ENCODE measurements around the gene PAXX. TPM values are rescaled to one million over a fixed set of nuclear protein-coding genes. Genes with fewer than 3 reads are reported as not detected.
A peak's percentile ranks its signal among the peaks of the same experiment; 100 is the strongest.
"Not testable (repeated sequence)": the region's sequence is repeated elsewhere in the genome, so short reads cannot be mapped to it uniquely, and the experiment has no call there.

PAXX gene
- total RNA-seq, 1 donor: 23.6 TPM

GRCh38 chr9:137030006-137030405 is 37.8 kb downstream of the PAXX start:
- Histone ChIP-seq H3K4me1 (ENCODE audit: insufficient read depth, low read length) (peaks cover 76% of the 10 kb centered on the region), H3K9me3 (ENCODE audit: low read depth, low read length) (no peaks in the 10 kb centered on the region), H3K27me3 (ENCODE audit: insufficient read depth, low read length) (no peaks in the 10 kb centered on the region), H3K4me3 (ENCODE audit: low read length) (peak overlapping the region; percentile 43)

DNA sequence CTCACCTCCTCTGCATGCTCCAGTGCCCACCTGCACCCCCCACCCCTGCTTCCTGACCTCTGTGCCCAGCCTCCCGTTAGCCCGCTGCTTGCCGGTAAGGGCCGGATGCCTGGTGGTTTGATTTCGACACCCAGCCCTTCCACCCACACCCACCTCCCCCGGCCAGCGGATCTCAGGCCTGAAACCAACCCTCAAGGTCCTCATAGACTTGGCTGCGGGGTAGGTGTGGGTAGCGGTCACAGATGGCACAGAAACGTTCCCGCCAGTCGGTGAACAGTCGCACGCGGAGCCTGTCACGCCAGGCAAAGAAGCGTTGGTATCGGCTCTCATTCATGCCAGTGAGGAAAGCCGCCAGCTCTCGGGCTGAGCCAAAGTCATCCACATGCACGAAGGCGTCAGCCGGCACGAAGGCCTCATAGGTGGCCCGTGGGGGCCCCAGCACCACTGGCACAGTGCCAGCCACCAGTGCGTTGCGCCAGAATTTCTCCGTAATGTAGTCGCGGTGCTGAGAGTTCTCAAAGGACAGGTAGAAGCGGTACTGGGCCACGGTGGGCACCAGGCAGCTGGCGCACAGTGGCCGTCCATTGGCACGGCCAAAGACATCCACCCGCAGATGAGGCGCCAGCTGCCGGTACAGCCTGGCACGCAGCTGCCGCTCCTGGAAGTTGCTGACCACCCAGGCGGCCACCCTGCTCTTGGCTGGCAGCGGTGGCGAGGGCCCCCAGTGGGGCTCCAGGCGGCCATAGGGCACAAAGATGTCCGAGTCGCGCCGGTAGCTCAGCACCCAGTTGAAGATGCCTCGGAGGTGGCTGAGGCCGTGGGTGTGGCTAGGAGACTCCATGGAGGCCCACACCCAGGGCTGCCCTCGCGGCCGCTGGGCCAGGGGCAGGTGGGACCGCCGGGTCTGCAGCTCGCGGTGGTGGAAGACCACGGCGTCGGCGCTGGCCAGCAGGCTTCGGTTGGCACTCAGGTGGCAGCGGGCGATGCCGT is 38.6 kb downstream of the PAXX start:
- H3K9me3 ChIP-seq (ENCODE audit: low read depth, low read length): no peaks in the 10 kb centered on the region
- peaks cover 84% of the 10 kb centered on the region for H3K4me1 ChIP-seq (ENCODE audit: insufficient read depth, low read length)
- H3K27me3 ChIP-seq (ENCODE audit: insufficient read depth, low read length): no peaks in the 10 kb centered on the region
- peak overlapping the region; percentile 43 for H3K4me3 ChIP-seq (ENCODE audit: low read length)

DNA sequence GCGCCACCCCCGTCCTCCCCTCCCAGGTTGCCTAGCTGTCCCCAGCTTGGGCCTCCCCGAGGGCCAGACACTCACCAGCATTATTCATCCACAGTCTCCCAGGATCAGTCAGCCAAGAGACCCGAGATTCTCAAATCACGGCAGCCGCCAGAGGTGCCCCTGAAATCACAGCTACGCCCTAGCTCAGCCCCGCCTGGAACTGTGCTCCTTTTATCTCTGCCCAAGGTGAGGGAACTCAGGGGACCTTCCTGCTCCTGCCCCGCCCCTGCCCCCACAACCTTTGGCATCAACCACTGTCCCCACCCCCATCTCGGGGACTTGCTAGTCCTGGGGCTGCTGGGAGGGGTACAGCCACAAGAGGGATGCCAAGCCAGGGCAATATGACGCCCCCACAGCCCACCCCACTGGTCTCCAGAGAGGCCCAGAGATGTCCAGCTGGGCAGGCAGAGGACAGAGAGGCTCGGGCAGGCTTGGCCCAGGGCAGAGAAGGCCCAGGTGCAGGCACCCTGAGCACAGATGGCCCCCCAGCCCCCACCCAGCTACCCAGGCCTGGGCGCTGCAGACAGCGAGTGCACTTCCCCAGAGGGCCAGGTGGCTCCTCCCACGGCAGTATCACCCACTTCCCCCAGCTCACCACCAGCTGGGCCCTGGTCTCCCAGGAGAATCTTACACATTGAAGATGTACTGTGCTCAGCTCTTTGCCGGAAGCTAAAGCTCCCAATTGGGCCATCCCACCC is 39.9 kb downstream of the PAXX start, which contains the start of gene FUT7:
TSS of gene FUT7 (minus strand) at position 185 of the 737 bp plus-strand sequence. CDS start at position 88, 97 bp downstream.
- H3K4me3 ChIP-seq (ENCODE audit: low read length): peak within 1 kb of the TSS; percentile 43

GRCh38 chr9:137032858-137033257 is 40.6 kb downstream of the PAXX start:
- peaks cover 75% of the 10 kb centered on the region for H3K4me1 ChIP-seq (ENCODE audit: insufficient read depth, low read length)
- H3K4me3 ChIP-seq (ENCODE audit: low read length): peak overlapping the region; percentile 43
- H3K27me3 ChIP-seq (ENCODE audit: insufficient read depth, low read length): no peaks in the 10 kb centered on the region
- no peaks in the 10 kb centered on the region for H3K9me3 ChIP-seq (ENCODE audit: low read depth, low read length)

More for the DNA sequence above, 39.9 kb downstream of the PAXX start, which contains the start of gene FUT7:
- Histone ChIP-seq H3K4me1 (ENCODE audit: insufficient read depth, low read length) (peaks cover 81% of the 10 kb centered on the region), H3K27me3 (ENCODE audit: insufficient read depth, low read length) (no peaks in the 10 kb centered on the region), H3K9me3 (ENCODE audit: low read depth, low read length) (no peaks in the 10 kb centered on the region)

DNA sequence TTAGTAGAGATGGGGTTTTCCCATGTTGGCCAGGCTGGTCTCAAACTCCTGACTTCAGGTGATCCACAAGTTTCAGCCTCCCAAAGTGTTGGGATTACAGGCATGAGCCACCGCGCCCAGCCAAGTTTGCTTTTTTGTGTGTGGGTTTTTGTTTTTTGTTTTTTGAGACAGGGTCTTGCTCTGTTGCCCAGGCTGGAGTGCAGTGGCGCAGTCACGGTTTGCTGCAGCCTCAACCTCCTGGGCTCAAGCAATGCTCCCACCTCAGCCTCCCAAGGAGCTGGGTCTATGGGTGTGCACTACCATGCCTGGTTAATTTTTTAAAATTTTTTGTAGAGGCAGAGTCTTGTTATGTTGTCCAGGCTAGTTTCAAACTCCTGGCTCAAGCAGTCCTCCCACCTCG is 41.3 kb downstream of the PAXX start:
- H3K9me3 ChIP-seq (ENCODE audit: low read depth, low read length); H3K27me3 ChIP-seq (ENCODE audit: insufficient read depth, low read length): not testable (repeated sequence)
- H3K4me1 ChIP-seq (ENCODE audit: insufficient read depth, low read length): peaks cover 73% of the 10 kb centered on the region
- H3K4me3 ChIP-seq (ENCODE audit: low read length): peak overlapping the region; percentile 43

DNA sequence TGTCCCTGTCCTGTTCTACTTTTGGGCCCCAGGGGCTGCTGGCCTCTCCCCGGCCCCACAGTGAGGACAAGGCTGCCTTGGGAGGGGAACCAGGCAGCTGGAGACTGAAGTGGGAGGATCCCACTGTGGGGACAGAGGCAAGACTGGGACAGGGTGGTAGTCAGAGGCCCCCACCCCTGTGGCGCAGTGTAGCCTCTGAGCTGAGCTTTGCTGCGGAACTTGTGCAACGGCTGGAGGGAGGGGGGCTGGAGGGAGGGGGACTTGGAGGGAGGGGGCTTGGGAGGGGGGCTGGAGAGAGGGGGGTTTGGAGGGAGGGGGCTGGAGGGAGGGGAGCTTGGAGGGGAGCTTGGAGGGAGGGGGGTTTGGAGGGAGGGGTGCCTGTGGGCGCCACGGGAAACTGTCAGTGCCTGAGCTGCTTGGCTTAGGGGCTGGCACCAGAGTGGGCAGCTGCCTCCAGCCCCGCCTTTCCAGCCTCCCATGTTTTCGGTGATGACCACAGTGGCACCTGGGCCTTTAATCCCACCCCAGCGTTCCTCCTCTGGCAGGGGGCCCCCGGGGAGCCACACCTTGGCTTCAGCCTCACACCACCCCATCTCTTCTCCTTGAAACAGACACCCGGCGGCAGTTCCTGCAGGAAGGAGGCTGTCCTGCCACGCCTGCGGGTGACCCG is 42.0 kb downstream of the PAXX start:
- H3K4me3 ChIP-seq (ENCODE audit: low read length): peak overlapping the region; percentile 43
- H3K4me1 ChIP-seq (ENCODE audit: insufficient read depth, low read length): peaks cover 66% of the 10 kb centered on the region
- no peaks in the 10 kb centered on the region for H3K9me3 ChIP-seq (ENCODE audit: low read depth, low read length)
- H3K27me3 ChIP-seq (ENCODE audit: insufficient read depth, low read length): no peaks in the 10 kb centered on the region

GRCh38 chr9:137034709-137035506 is 42.7 kb downstream of the PAXX start:
- peaks cover 59% of the 10 kb centered on the region for H3K4me1 ChIP-seq (ENCODE audit: insufficient read depth, low read length)
- H3K9me3 ChIP-seq (ENCODE audit: low read depth, low read length): no peaks in the 10 kb centered on the region
- no peaks in the 10 kb centered on the region for H3K27me3 ChIP-seq (ENCODE audit: insufficient read depth, low read length)
- H3K4me3 ChIP-seq (ENCODE audit: low read length): peak overlapping the region; percentile 15

DNA sequence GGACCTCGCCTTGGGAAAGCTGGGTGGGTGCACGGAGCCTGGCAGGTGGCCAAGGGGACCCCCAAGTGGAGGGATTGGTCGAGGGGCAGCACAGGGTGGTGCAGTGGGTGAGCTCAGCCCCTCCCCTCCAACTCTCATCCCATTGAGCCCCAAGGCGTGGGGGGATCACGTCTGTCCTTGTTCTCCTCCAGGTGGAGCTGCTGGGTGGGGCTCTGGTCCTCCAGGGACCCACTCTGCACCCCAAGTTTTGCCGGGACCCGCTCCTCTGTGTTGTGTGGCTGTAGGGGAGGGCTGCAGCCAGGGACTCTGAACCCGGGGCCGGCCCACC is 43.2 kb downstream of the PAXX start:
- Histone ChIP-seq H3K4me3 (ENCODE audit: low read length) (no peak overlapping the region), H3K27me3 (ENCODE audit: insufficient read depth, low read length) (no peaks in the 10 kb centered on the region), H3K9me3 (ENCODE audit: low read depth, low read length) (no peaks in the 10 kb centered on the region), H3K4me1 (ENCODE audit: insufficient read depth, low read length) (peaks cover 53% of the 10 kb centered on the region)

- H3K4me3 ChIP-seq (ENCODE audit: low read length): no peak overlapping the region
- H3K9me3 ChIP-seq (ENCODE audit: low read depth, low read length): no peaks in the 10 kb centered on the region
- peaks cover 48% of the 10 kb centered on the region for H3K4me1 ChIP-seq (ENCODE audit: insufficient read depth, low read length)
- H3K27me3 ChIP-seq (ENCODE audit: insufficient read depth, low read length): no peaks in the 10 kb centered on the region
These were observed 43.7 kb downstream of the PAXX start for GRCh38 chr9:137035937-137036336.

- Histone ChIP-seq H3K4me1 (ENCODE audit: insufficient read depth, low read length) (peaks cover 37% of the 10 kb centered on the region), H3K4me3 (ENCODE audit: low read length) (no peak overlapping the region), H3K27me3 (ENCODE audit: insufficient read depth, low read length) (no peaks in the 10 kb centered on the region), H3K9me3 (ENCODE audit: low read depth, low read length) (no peaks in the 10 kb centered on the region)
These were observed 44.8 kb downstream of the PAXX start for GRCh38 chr9:137037035-137037434.

- Histone ChIP-seq H3K27me3 (ENCODE audit: insufficient read depth, low read length) (no peaks in the 10 kb centered on the region), H3K4me3 (ENCODE audit: low read length) (no peak overlapping the region), H3K4me1 (ENCODE audit: insufficient read depth, low read length) (peaks cover 33% of the 10 kb centered on the region), H3K9me3 (ENCODE audit: low read depth, low read length) (no peaks in the 10 kb centered on the region)
These were observed 45.3 kb downstream of the PAXX start for GRCh38 chr9:137037483-137037882.

DNA sequence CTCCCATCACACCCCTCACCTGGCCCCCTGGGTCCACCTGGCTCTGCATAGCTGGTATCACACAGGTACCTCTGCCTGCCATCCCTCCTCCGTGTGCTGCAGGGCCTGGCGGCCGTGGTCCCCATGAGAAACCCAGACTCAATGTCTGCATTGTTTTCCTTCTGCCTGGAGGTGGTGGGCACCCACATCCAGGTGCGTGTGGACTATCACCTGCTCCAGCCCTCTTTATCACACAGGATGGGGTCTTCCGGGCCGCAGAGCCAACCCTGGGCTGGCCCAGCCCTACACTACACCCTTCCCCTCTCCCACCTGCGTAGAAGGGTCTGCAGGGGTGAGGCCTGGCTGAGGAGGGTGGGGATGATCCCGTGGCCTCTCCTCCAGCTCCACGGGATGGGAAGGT is 46.7 kb downstream of the PAXX start:
- Histone ChIP-seq H3K4me3 (ENCODE audit: low read length) (no peak overlapping the region), H3K27me3 (ENCODE audit: insufficient read depth, low read length) (peaks cover 3% of the 10 kb centered on the region), H3K9me3 (ENCODE audit: low read depth, low read length) (no peaks in the 10 kb centered on the region), H3K4me1 (ENCODE audit: insufficient read depth, low read length) (peaks cover 23% of the 10 kb centered on the region)

GRCh38 chr9:137039611-137040366 is 47.6 kb downstream of the PAXX start:
- H3K27me3 ChIP-seq (ENCODE audit: insufficient read depth, low read length): peaks cover 12% of the 10 kb centered on the region
- H3K4me3 ChIP-seq (ENCODE audit: low read length): no peak overlapping the region
- peaks cover 25% of the 10 kb centered on the region for H3K4me1 ChIP-seq (ENCODE audit: insufficient read depth, low read length)
- H3K9me3 ChIP-seq (ENCODE audit: low read depth, low read length): no peaks in the 10 kb centered on the region

DNA sequence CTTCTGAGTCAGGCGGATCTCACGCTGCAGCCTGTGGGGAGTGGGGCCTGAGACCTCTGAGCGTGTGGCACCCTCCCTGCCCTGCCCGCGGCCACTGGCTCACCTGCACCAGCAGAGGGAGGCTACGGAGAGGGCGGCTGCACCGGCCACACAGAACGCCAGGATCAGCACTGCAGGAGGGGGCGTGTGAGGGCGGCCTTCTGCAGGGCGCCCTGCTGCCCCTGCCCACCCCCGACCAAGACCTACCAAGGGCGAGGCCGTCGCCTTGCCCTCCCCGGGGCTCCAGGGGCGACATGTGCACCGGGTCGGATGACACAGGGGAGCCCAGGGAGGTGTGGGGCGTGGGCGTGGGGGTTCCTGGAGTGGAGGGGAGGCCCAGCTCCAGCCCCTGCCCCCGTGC is 48.3 kb downstream of the PAXX start:
- Histone ChIP-seq H3K4me1 (ENCODE audit: insufficient read depth, low read length) (peaks cover 25% of the 10 kb centered on the region), H3K4me3 (ENCODE audit: low read length) (no peak overlapping the region), H3K27me3 (ENCODE audit: insufficient read depth, low read length) (peaks cover 19% of the 10 kb centered on the region), H3K9me3 (ENCODE audit: low read depth, low read length) (no peaks in the 10 kb centered on the region)
